ENCODE results near the gene SLC35C1. TPM values are rescaled to one million over a fixed set of nuclear protein-coding genes. Genes with fewer than 3 reads are reported as not detected.

The SLC35C1 gene
- total and polyA plus RNA-seq, 4 donors, result 6.5 to 11.8 (median 10.5) TPM

GRCh38 chr11:45844822-45845578 is 40.1 kb downstream of the SLC35C1 start:
- intact Hi-C loops (cut with DNase I), result loop anchor here in 1 of 2 donors (5.0 kb wide), 1 partner anchor 72 kb away; the partner anchor contains the start of gene PEX16
- no peak for DNase-seq
- H3K36me3 ChIP-seq (ENCODE audit: control insufficient read depth in 1 of 2, insufficient read depth in 2 of 2, low read length in 1 of 2), result no peaks in the 10 kb centered on the region
- ATAC-seq (ENCODE audit: low FRiP score), result no peak
- no peak overlapping the region for H3K27ac ChIP-seq (ENCODE audit: low read depth in 1 of 2, low read length in 2 of 2)
- no peaks in the 10 kb centered on the region for H3K27me3 ChIP-seq (ENCODE audit: control insufficient read depth in 1 of 2, insufficient read depth in 2 of 2, low read length in 1 of 2)
- 75 to 78% methylated on average over 3 of the region's 3 CpGs for WGBS, 2 donors
- H3K9me3 ChIP-seq (ENCODE audit: control insufficient read depth, low read length), result no peaks in the 10 kb centered on the region
- peaks cover 3 to 4% of the 10 kb centered on the region in 2 donors for H3K4me1 ChIP-seq (ENCODE audit: control insufficient read depth in 1 of 2, insufficient read depth in 2 of 2, low read length in 2 of 2)
- no peak overlapping the region for H3K4me3 ChIP-seq (ENCODE audit: low read length in 2 of 2)

- H3K27me3 ChIP-seq (ENCODE audit: control insufficient read depth in 1 of 2, insufficient read depth in 2 of 2, low read length in 1 of 2), result no peaks in the 10 kb centered on the region
- intact Hi-C loops (cut with DNase I), result loop anchor here in 1 of 2 donors (5.0 kb wide), 1 partner anchor 71 kb away; the partner anchor contains the start of gene PEX16
- H3K27ac ChIP-seq (ENCODE audit: low read depth in 1 of 2, low read length in 2 of 2), result peak overlapping the region in 1 of 2 donors; percentile 46
- H3K4me3 ChIP-seq (ENCODE audit: low read length in 2 of 2), result no peak overlapping the region
- WGBS, 2 donors, result 88 to 89% methylated on average over 4 of the region's 4 CpGs
- H3K9me3 ChIP-seq (ENCODE audit: control insufficient read depth, low read length), result no peaks in the 10 kb centered on the region
- no peaks in the 10 kb centered on the region for H3K36me3 ChIP-seq (ENCODE audit: control insufficient read depth in 1 of 2, insufficient read depth in 2 of 2, low read length in 1 of 2)
- no peak for ATAC-seq (ENCODE audit: low FRiP score)
- H3K4me1 ChIP-seq (ENCODE audit: control insufficient read depth in 1 of 2, insufficient read depth in 2 of 2, low read length in 2 of 2), result peaks cover 4 to 6% of the 10 kb centered on the region in 2 donors
- no peak for DNase-seq
These were observed 41.3 kb downstream of the SLC35C1 start for GRCh38 chr11:45846174-45846675.

- peaks cover 4 to 6% of the 10 kb centered on the region in 2 donors for H3K4me1 ChIP-seq (ENCODE audit: control insufficient read depth in 1 of 2, insufficient read depth in 2 of 2, low read length in 2 of 2)
- intact Hi-C loops (cut with DNase I), result loop anchor here in 1 of 2 donors (5.0 kb wide), 1 partner anchor 70 kb away; the partner anchor contains the start of gene PEX16
- peak within 1 kb of the TSS; percentile 87 to 93 for H3K27ac ChIP-seq (ENCODE audit: low read depth in 1 of 2, low read length in 2 of 2)
- peak; percentile 99 for ATAC-seq (ENCODE audit: low FRiP score)
- peak within 1 kb of the TSS; percentile 52 to 74 for H3K4me3 ChIP-seq (ENCODE audit: low read length in 2 of 2)
- WGBS, 2 donors, result 0% methylated on average over 75 of the region's 75 CpGs
- H3K36me3 ChIP-seq (ENCODE audit: control insufficient read depth in 1 of 2, insufficient read depth in 2 of 2, low read length in 1 of 2), result no peaks in the 10 kb centered on the region
- peak; percentile 99 to 100 for DNase-seq
- no peaks in the 10 kb centered on the region for H3K9me3 ChIP-seq (ENCODE audit: control insufficient read depth, low read length)
- H3K27me3 ChIP-seq (ENCODE audit: control insufficient read depth in 1 of 2, insufficient read depth in 2 of 2, low read length in 1 of 2), result no peaks in the 10 kb centered on the region
These were observed 42.3 kb downstream of the SLC35C1 start, which contains the start of gene CRY2 for GRCh38 chr11:45846974-45847910. Gene CRY2, plus strand, starts transcription at chr11:45847475. Its CDS starts 16 bp downstream, at chr11:45847491.

GRCh38 chr11:45847911-45848316 is 43.0 kb downstream of the SLC35C1 start:
- intact Hi-C loops (cut with DNase I), result loop anchor here (2.0 to 5.0 kb wide), 2 partner anchors 69 to 71 kb away; partner anchors contain the start of gene PEX16 (in 1 of the 2)
- Histone ChIP-seq H3K4me1 (ENCODE audit: control insufficient read depth in 1 of 2, insufficient read depth in 2 of 2, low read length in 2 of 2) (peaks cover 4 to 12% of the 10 kb centered on the region in 2 donors), H3K4me3 (ENCODE audit: low read length in 2 of 2) (peak overlapping the region; percentile 52 to 74), H3K27ac (ENCODE audit: low read depth in 1 of 2, low read length in 2 of 2) (peak overlapping the region; percentile 76 to 93), H3K36me3 (ENCODE audit: control insufficient read depth in 1 of 2, insufficient read depth in 2 of 2, low read length in 1 of 2) (no peaks in the 10 kb centered on the region), H3K9me3 (ENCODE audit: control insufficient read depth, low read length) (no peaks in the 10 kb centered on the region), H3K27me3 (ENCODE audit: control insufficient read depth in 1 of 2, insufficient read depth in 2 of 2, low read length in 1 of 2) (no peaks in the 10 kb centered on the region)
- DNase-seq (peak; percentile 65 to 81), ATAC-seq (ENCODE audit: low FRiP score) (peak; percentile 55)
- WGBS, 2 donors, result 0 to 1% methylated on average over 16 of the region's 16 CpGs

- no peak for ATAC-seq (ENCODE audit: low FRiP score)
- Histone ChIP-seq H3K4me3 (ENCODE audit: low read length in 2 of 2) (peak overlapping the region; percentile 52 to 74), H3K27ac (ENCODE audit: low read depth in 1 of 2, low read length in 2 of 2) (peak overlapping the region in 1 of 2 donors; percentile 49), H3K27me3 (ENCODE audit: control insufficient read depth in 1 of 2, insufficient read depth in 2 of 2, low read length in 1 of 2) (no peaks in the 10 kb centered on the region), H3K36me3 (ENCODE audit: control insufficient read depth in 1 of 2, insufficient read depth in 2 of 2, low read length in 1 of 2) (no peaks in the 10 kb centered on the region), H3K9me3 (ENCODE audit: control insufficient read depth, low read length) (no peaks in the 10 kb centered on the region), H3K4me1 (ENCODE audit: control insufficient read depth in 1 of 2, insufficient read depth in 2 of 2, low read length in 2 of 2) (peaks cover 4 to 12% of the 10 kb centered on the region in 2 donors)
- intact Hi-C loops (cut with DNase I), result loop anchor here (2.0 to 5.0 kb wide), 2 partner anchors 69 to 70 kb away; partner anchors contain the start of gene PEX16 (in 1 of the 2)
- WGBS, 2 donors, result 22 to 25% methylated on average over 8 of the region's 8 CpGs
- DNase-seq, result no peak
These were observed 43.7 kb downstream of the SLC35C1 start for GRCh38 chr11:45848654-45849081.

- DNase-seq (no peak), ATAC-seq (ENCODE audit: low FRiP score) (no peak)
- Histone ChIP-seq H3K9me3 (ENCODE audit: control insufficient read depth, low read length) (no peaks in the 10 kb centered on the region), H3K27me3 (ENCODE audit: control insufficient read depth in 1 of 2, insufficient read depth in 2 of 2, low read length in 1 of 2) (no peaks in the 10 kb centered on the region), H3K27ac (ENCODE audit: low read depth in 1 of 2, low read length in 2 of 2) (no peak overlapping the region), H3K4me3 (ENCODE audit: low read length in 2 of 2) (no peak overlapping the region), H3K36me3 (ENCODE audit: control insufficient read depth in 1 of 2, insufficient read depth in 2 of 2, low read length in 1 of 2) (no peaks in the 10 kb centered on the region), H3K4me1 (ENCODE audit: control insufficient read depth in 1 of 2, insufficient read depth in 2 of 2, low read length in 2 of 2) (peaks cover 4 to 12% of the 10 kb centered on the region in 2 donors)
- intact Hi-C loops (cut with DNase I), result no loop called here
- WGBS, 2 donors, result 11 to 17% methylated on average over 2 of the region's 2 CpGs
These were observed 45.5 kb downstream of the SLC35C1 start for GRCh38 chr11:45850446-45850845.

GRCh38 chr11:45851228-45851627 is 46.3 kb downstream of the SLC35C1 start:
- no peaks in the 10 kb centered on the region for H3K36me3 ChIP-seq (ENCODE audit: control insufficient read depth in 1 of 2, insufficient read depth in 2 of 2, low read length in 1 of 2)
- intact Hi-C loops (cut with DNase I), result no loop called here
- no peaks in the 10 kb centered on the region for H3K27me3 ChIP-seq (ENCODE audit: control insufficient read depth in 1 of 2, insufficient read depth in 2 of 2, low read length in 1 of 2)
- H3K9me3 ChIP-seq (ENCODE audit: control insufficient read depth, low read length), result no peaks in the 10 kb centered on the region
- DNase-seq (no peak), ATAC-seq (ENCODE audit: low FRiP score) (no peak)
- H3K27ac ChIP-seq (ENCODE audit: low read depth in 1 of 2, low read length in 2 of 2), result no peak overlapping the region
- H3K4me1 ChIP-seq (ENCODE audit: control insufficient read depth in 1 of 2, insufficient read depth in 2 of 2, low read length in 2 of 2), result peaks cover 4 to 12% of the 10 kb centered on the region in 2 donors
- WGBS, 2 donors, result 60 to 69% methylated on average over 2 of the region's 2 CpGs
- H3K4me3 ChIP-seq (ENCODE audit: low read length in 2 of 2), result no peak overlapping the region
